GM21367 (cell line): ENCODE data around the gene UNK.

Experiments
- ATAC-seq: cut with Tn5 transposase; IDR thresholded peaks from one replicate; pipeline ENCODE4 v1.9.1; 2021; ENCODE audit not compliant: unreplicated experiment

UNK gene

GRCh38 chr17:75832164-75832651 is 47.6 kb downstream of the UNK start:
- no peak for ATAC-seq

- no peak for ATAC-seq
Measured at GRCh38 chr17:75832652-75833400, 48.2 kb downstream of the UNK start.

GRCh38 chr17:75834279-75834920 is 49.8 kb downstream of the UNK start:
- ATAC-seq: no peak

GRCh38 chr17:75834928-75835653 is 50.5 kb downstream of the UNK start:
- ATAC-seq: no peak

GRCh38 chr17:75835654-75835987 is 51.0 kb downstream of the UNK start:
- ATAC-seq: no peak

GRCh38 chr17:75836605-75837004 is 52.0 kb downstream of the UNK start:
- no peak for ATAC-seq

GRCh38 chr17:75837899-75838298 is 53.3 kb downstream of the UNK start:
- ATAC-seq: no peak

GRCh38 chr17:75838410-75838809 is 53.8 kb downstream of the UNK start:
- ATAC-seq: no peak

- ATAC-seq: no peak
Measured at GRCh38 chr17:75839942-75840798, 55.6 kb downstream of the UNK start.

- no peak for ATAC-seq
Measured at GRCh38 chr17:75840799-75841164, 56.2 kb downstream of the UNK start.

GRCh38 chr17:75842411-75842810 is 57.8 kb downstream of the UNK start:
- ATAC-seq: no peak

- ATAC-seq: no peak
Measured at GRCh38 chr17:75842963-75843576, 58.5 kb downstream of the UNK start.

- no peak for ATAC-seq
Measured at GRCh38 chr17:75843577-75844529, 59.2 kb downstream of the UNK start, which contains the start of gene UNC13D. Gene UNC13D (minus strand): TSS chr17:75844404. CDS start chr17:75844337, 67 bp downstream.

- peak; percentile 8 for ATAC-seq
Measured at GRCh38 chr17:75844530-75845057, 60.0 kb downstream of the UNK start.

GRCh38 chr17:75845058-75845711 is 60.6 kb downstream of the UNK start:
- ATAC-seq: peak; percentile 61

- no peak for ATAC-seq
Measured at GRCh38 chr17:75845933-75846691, 61.5 kb downstream of the UNK start.

GRCh38 chr17:75846692-75847613 is 62.3 kb downstream of the UNK start:
- no peak for ATAC-seq
